GM23248 (cell line): ENCODE measurements around the gene IMP3. TPM values are rescaled to one million over a fixed set of nuclear protein-coding genes. Genes with fewer than 3 reads are reported as not detected.
A peak's percentile ranks its signal among the peaks of the same experiment; 100 is the strongest.

Experiments
- DNase-seq: peaks from one replicate; pipeline ENCODE4 v3.0.0-alpha.2; 2015
- H2AFZ ChIP-seq: fragments of 200-600 bp; sonication (generic); 2 replicates; pipeline ENCODE4 v1.6.1; 2016; ENCODE audit warnings: antibody characterized with exemption
- H3F3A ChIP-seq: fragments of 200-600 bp; sonication (generic); 2 replicates; pipeline ENCODE4 v1.6.1; 2016; ENCODE audit warnings: mild to moderate bottlenecking, antibody characterized with exemption, mixed run types; ENCODE audit not compliant: insufficient read depth
- H3K27ac ChIP-seq: fragments of 200-600 bp; sonication (generic); 2 replicates; pipeline ENCODE4 v1.5.1; 2016; ENCODE audit warnings: mild to moderate bottlenecking
- H3K27me3 ChIP-seq: fragments of 200-600 bp; sonication (generic); replicated peaks from 2 replicates; pipeline ENCODE4 v1.6.1; 2016; ENCODE audit warnings: mild to moderate bottlenecking; ENCODE audit not compliant: insufficient read depth
- H3K36me3 ChIP-seq: fragments of 200-600 bp; sonication (generic); 2 replicates; pipeline ENCODE4 v1.6.1; 2016; ENCODE audit warnings: low read depth, mild to moderate bottlenecking
- H3K4me1 ChIP-seq: fragments of 200-600 bp; sonication (generic); 2 replicates; pipeline ENCODE4 v1.6.1; 2016; ENCODE audit warnings: mild to moderate bottlenecking; ENCODE audit not compliant: insufficient read depth
- H3K4me2 ChIP-seq: fragments of 200-600 bp; sonication (generic); one replicate; pipeline ENCODE4 v1.6.1; 2016; ENCODE audit warnings: mild to moderate bottlenecking; ENCODE audit not compliant: unreplicated experiment
- H3K4me3 ChIP-seq: fragments of 200-600 bp; sonication (generic); 2 replicates; pipeline ENCODE4 v1.5.1; 2016; ENCODE audit warnings: mild to moderate bottlenecking
- H3K79me2 ChIP-seq: fragments of 200-600 bp; sonication (generic); 2 replicates; pipeline ENCODE4 v1.6.1; 2016; ENCODE audit warnings: mild to moderate bottlenecking; ENCODE audit not compliant: insufficient read depth
- H3K9ac ChIP-seq: fragments of 200-600 bp; sonication (generic); 2 replicates; pipeline ENCODE4 v1.6.1; 2016; ENCODE audit warnings: mild to moderate bottlenecking
- H3K9me2 ChIP-seq: fragments of 200-600 bp; sonication (generic); 2 replicates; pipeline ENCODE4 v1.6.1; 2016; ENCODE audit warnings: mixed run types, mild to moderate bottlenecking, moderate library complexity; ENCODE audit not compliant: insufficient read depth
- H3K9me3 ChIP-seq: fragments of 200-600 bp; sonication (generic); one replicate; pipeline ENCODE4 v1.6.1; 2017; ENCODE audit warnings: low read depth
- H4K20me1 ChIP-seq: fragments of 200-600 bp; sonication (generic); 2 replicates; pipeline ENCODE4 v1.6.0; 2016; ENCODE audit not compliant: insufficient read depth
- EZH2 ChIP-seq: fragments of 200-600 bp; sonication (generic); IDR thresholded peaks from 2 replicates; pipeline ENCODE4 v1.6.1; 2018; ENCODE audit warnings: antibody characterized with exemption, mild to moderate bottlenecking; ENCODE audit not compliant: insufficient read depth, poor library complexity, severe bottlenecking
- EZH2phosphoT487 ChIP-seq: fragments of 200-600 bp; sonication (generic); IDR thresholded peaks from 2 replicates; pipeline ENCODE4 v1.6.1; 2018; ENCODE audit warnings: antibody characterized with exemption, moderate library complexity, mild to moderate bottlenecking, low read depth; ENCODE audit not compliant: insufficient read depth
- WGBS, 2 experiments: methylation state at CpG; one replicate each; pipeline ENCODE4 v1.1.6; 2015 to 2017; ENCODE audit warnings: low lambda C conversion rate in 2 of 2, low coverage in 1 of 2; ENCODE audit errors: missing lambda C conversion rate in 2 of 2; 5-methylcytosine and 5-hydroxymethylcytosine counted together
- in situ Hi-C: fragments of 300-500 bp; cut with MboI; formaldehyde crosslinking; loops from 2 replicates; pipeline ENCODE4 v1.15.0; 2020
- polyA plus RNA-seq: library from polyadenylated mRNA; unstranded; fragments of >200 nt; fragmentation: Nextera tagmentation; extraction: Ambion mirVana; gene quantifications from 2 replicates; pipeline ENCODE4 v1.2.1, GENCODE V29; 2016
- total RNA-seq: library from RNA; depleted of rRNA; stranded (reverse); fragments of >200 nt; shearing (Covaris generic); gene quantifications from 2 replicates; pipeline ENCODE4 v1.2.3, GENCODE V29; 2014

Gene IMP3
- total and polyA plus RNA-seq, 2 experiments from 2014 or later: 105 to 138 TPM

DNA sequence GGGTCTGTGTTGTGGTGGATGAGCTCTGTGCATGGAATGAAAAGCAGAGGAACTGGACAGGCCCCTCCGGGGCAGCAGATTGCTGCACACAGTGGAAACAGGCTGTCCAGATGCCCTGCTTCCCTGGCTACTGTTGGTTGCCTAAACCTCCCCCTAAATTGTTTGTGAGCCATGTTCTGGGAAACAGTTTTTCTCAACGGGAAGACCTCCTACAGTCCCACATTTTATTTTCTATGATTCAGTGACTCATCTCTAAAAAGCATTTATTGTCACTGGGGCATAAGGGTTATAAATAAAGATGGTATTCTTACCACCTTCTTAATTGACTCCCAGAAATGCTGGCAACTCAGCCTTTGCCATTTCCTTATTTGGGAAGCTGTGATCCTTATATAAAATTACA, 40.6 kb downstream of the IMP3 start:
- no peaks in the 10 kb centered on the region for H3K9me2 ChIP-seq
- peaks cover 33% of the 10 kb centered on the region for H3K36me3 ChIP-seq
- WGBS, 2 experiments: 73 to 84% methylated on average over 2 of the region's 2 CpGs

DNA sequence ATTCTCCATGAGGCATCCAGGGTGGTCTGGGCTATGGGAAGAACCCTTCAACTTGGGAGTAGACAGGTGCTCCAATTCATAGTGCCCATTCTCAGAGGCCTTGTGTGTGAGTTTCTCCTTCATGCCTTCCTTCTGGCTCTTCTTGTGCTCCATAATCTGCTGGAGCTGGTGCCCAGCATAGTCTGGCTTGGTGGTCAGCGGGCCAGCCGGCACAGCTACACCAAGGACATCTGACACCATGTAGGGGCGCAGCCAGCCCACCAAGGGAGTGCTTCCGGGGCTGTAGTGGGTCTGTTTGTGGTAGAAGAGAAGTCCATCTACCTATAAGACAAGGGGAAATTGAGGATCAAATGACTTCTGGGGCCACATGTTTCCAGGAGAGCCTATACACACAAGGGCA, 41.7 kb downstream of the IMP3 start:
- H3K4me2 ChIP-seq: no peak overlapping the region
- H3F3A ChIP-seq: no peaks in the 10 kb centered on the region
- no peak overlapping the region for H3K9ac ChIP-seq
- H3K9me2 ChIP-seq: no peaks in the 10 kb centered on the region
- H3K27ac ChIP-seq: no peak overlapping the region
- no peak overlapping the region for H3K4me3 ChIP-seq
- no peaks in the 10 kb centered on the region for H4K20me1 ChIP-seq
- no peak for DNase-seq
- in situ Hi-C loops: no loop called here
- no peaks in the 10 kb centered on the region for H3K4me1 ChIP-seq
- TF ChIP-seq EZH2 (no peak), EZH2phosphoT487 (no peak)
- no peaks in the 10 kb centered on the region for H3K9me3 ChIP-seq
- no peak overlapping the region for H2AFZ ChIP-seq
- no peaks in the 10 kb centered on the region; the same call in 1 of the 2 replicates for H3K79me2 ChIP-seq
- 98 to 100% methylated on average over 4 of the region's 4 CpGs for WGBS, 2 experiments
- H3K27me3 ChIP-seq: no peaks in the 10 kb centered on the region
- H3K36me3 ChIP-seq: peaks cover 26% of the 10 kb centered on the region

More for the DNA sequence above, 40.6 kb downstream of the IMP3 start:
- H3K79me2 ChIP-seq: no peaks in the 10 kb centered on the region; the same call in 1 of the 2 replicates
- no peak overlapping the region for H3K4me2 ChIP-seq
- DNase-seq: no peak
- H3K27me3 ChIP-seq: no peaks in the 10 kb centered on the region
- H3K27ac ChIP-seq: no peak overlapping the region
- H3K9me3 ChIP-seq: no peaks in the 10 kb centered on the region
- H3F3A ChIP-seq: no peaks in the 10 kb centered on the region
- no peaks in the 10 kb centered on the region for H3K4me1 ChIP-seq
- no peak overlapping the region for H2AFZ ChIP-seq
- TF ChIP-seq EZH2phosphoT487: no peak
- TF ChIP-seq EZH2: no peak
- in situ Hi-C loops: no loop called here
- no peaks in the 10 kb centered on the region for H4K20me1 ChIP-seq
- H3K4me3 ChIP-seq: no peak overlapping the region
- H3K9ac ChIP-seq: no peak overlapping the region

DNA sequence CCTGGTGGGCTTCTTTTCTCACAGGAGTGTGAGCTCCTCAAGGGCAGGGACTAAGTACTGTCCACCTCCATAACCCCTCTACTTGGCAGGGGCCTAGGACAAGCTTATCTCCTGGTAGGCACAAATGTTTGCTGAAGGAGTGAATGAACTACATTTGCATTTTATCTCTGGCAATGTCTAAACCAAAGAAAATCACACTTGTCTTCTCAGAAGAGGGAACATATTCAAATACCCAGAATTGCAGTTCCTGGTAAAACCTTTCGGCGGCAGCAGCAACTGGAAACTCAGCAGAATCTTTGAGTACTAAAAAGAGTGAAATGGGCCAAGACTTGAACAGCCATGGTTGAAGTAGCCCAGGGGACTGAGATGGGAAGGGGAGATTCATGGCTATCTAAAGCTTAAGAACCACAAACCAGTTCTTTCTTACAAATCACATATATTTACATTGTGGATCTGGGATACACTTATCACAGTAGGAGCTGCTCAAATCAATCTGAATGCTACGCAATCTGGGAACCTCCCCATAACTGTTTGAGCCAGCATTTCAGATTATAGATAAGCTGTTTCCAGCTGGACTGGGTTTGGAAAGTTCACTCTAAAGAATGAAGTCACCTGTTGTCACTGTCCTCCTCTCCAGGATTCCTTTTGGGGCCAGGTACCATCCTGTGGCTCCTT, 42.2 kb downstream of the IMP3 start:
- in situ Hi-C loops: no loop called here

DNA sequence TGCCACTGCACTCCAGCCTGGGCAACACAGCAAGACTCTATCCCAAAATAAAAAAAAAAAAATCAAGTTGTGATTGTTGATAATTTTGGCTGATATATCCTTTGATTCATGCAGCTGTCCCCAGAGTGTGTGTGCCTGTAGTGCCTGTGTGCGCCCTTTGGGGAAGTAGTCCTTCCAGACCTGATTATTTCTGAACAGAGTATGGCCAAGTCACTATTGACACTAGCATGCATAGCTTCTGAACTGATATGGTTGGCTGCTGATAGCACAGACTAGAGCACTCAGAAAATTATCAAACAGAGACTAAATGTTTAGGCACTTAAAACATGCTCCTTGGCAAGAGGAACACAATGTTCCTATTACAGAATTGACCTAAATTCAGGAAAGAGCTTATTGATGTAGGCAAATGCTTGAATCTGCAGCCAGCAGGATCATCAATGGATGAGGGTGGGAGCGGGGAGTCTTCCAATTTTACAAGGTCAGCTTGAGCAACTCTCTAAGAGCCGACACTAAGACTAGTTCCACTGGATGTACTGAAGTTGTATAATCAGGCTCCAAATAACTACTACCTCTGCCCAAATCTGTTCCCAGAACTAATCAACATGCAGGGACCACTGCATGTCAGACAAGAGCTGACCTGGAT, 43.2 kb downstream of the IMP3 start:
- no peak overlapping the region for H3K27ac ChIP-seq
- peaks cover 26% of the 10 kb centered on the region for H3K36me3 ChIP-seq
- 95 to 97% methylated on average over 3 of the region's 3 CpGs for WGBS, 2 experiments
- no peak overlapping the region for H2AFZ ChIP-seq
- H3K27me3 ChIP-seq: no peaks in the 10 kb centered on the region
- TF ChIP-seq EZH2phosphoT487 (no peak), EZH2 (no peak)
- no peaks in the 10 kb centered on the region for H3K9me2 ChIP-seq
- no peaks in the 10 kb centered on the region for H3K9me3 ChIP-seq
- no peaks in the 10 kb centered on the region; the same call in 1 of the 2 replicates for H3K79me2 ChIP-seq
- no peak overlapping the region for H3K4me3 ChIP-seq
- in situ Hi-C loops: no loop called here
- no peaks in the 10 kb centered on the region for H4K20me1 ChIP-seq
- no peak overlapping the region for H3K9ac ChIP-seq
- H3K4me2 ChIP-seq: no peak overlapping the region
- no peak for DNase-seq
- H3K4me1 ChIP-seq: no peaks in the 10 kb centered on the region
- no peaks in the 10 kb centered on the region for H3F3A ChIP-seq

More for the DNA sequence above, 42.2 kb downstream of the IMP3 start:
- Histone ChIP-seq H3F3A (no peaks in the 10 kb centered on the region), H3K4me1 (no peaks in the 10 kb centered on the region), H3K27me3 (no peaks in the 10 kb centered on the region), H3K9ac (no peak overlapping the region), H4K20me1 (no peaks in the 10 kb centered on the region), H3K9me2 (no peaks in the 10 kb centered on the region), H3K4me2 (no peak overlapping the region), H2AFZ (no peak overlapping the region), H3K9me3 (no peaks in the 10 kb centered on the region), H3K36me3 (peaks cover 26% of the 10 kb centered on the region), H3K4me3 (no peak overlapping the region), H3K79me2 (no peaks in the 10 kb centered on the region; the same call in 1 of the 2 replicates), H3K27ac (no peak overlapping the region)
- WGBS, 2 experiments: 84 to 87% methylated on average over 3 of the region's 3 CpGs
- no peak for TF ChIP-seq EZH2phosphoT487
- no peak for TF ChIP-seq EZH2
- DNase-seq: peak; percentile 50
